Naive thymus-derived CD8-positive, alpha-beta T cell (primary cell): ENCODE data around the gene NFE2L3. TPM values are rescaled to one million over a fixed set of nuclear protein-coding genes. Genes with fewer than 3 reads are reported as not detected.
A peak's percentile ranks its signal among the peaks of the same experiment; 100 is the strongest.
"Not testable (repeated sequence)": the region's sequence is repeated elsewhere in the genome, so short reads cannot be mapped to it uniquely, and the experiment has no call there.

ENCODE experiments used
- ATAC-seq, 2 donors: fragments of 150-1000 bp; cut with Tn5 transposase in 1 of 2; sonication (Bioruptor Pico), chemical (Tn5 transposase) in 1 of 2; 1 replicate in 1 of 2; 2 replicates in 1 of 2; pipeline ENCODE4 v1.10.0; 2021; ENCODE audit warnings: mild to moderate bottlenecking in 2 of 2, moderate library complexity in 2 of 2
- POLR2A ChIA-PET: fragments of 350-600 bp; sonication (Branson Sonifier 250); formaldehyde crosslinking; loops from one replicate; lab custom pipeline; 2021; ENCODE audit warnings: antibody characterized with exemption; lab: Charles Lee
- DNase-seq, 10 donors: peaks; one replicate each; pipeline versions ENCODE4 v3.0.0 to v3.0.0-alpha.2; 2020 to 2022
- H3K27ac Mint-ChIP-seq, 10 donors: one replicate each; pipeline ENCODE4 v1.8.0; 2020 to 2022; ENCODE audit warnings: mild to moderate bottlenecking in 10 of 10, mixed read lengths in 10 of 10, moderate library complexity in 4 of 10, inconsistent platforms in 1 of 10
- H3K27me3 Mint-ChIP-seq, 5 donors: one replicate each; pipeline ENCODE4 v1.8.0; 2021 to 2022; ENCODE audit warnings: mixed read lengths in 5 of 5
- H3K36me3 Mint-ChIP-seq, 3 donors: one replicate each; pipeline ENCODE4 v1.8.0; 2020 to 2022; ENCODE audit warnings: mixed read lengths in 3 of 3, mild to moderate bottlenecking in 2 of 3, inconsistent platforms in 1 of 3
- H3K4me1 Mint-ChIP-seq, 4 donors: one replicate each; pipeline ENCODE4 v1.8.0; 2021 to 2022; ENCODE audit warnings: mixed read lengths in 4 of 4
- H3K4me3 Mint-ChIP-seq, 10 donors: one replicate each; pipeline ENCODE4 v1.8.0; 2020 to 2022; ENCODE audit warnings: mild to moderate bottlenecking in 10 of 10, mixed read lengths in 10 of 10, moderate library complexity in 6 of 10, inconsistent platforms in 1 of 10
- H3K9me3 Mint-ChIP-seq, 9 donors: one replicate each; pipeline ENCODE4 v1.8.0; 2020 to 2022; ENCODE audit warnings: mixed read lengths in 9 of 9, mild to moderate bottlenecking in 3 of 9, inconsistent platforms in 1 of 9, moderate library complexity in 1 of 9
- polyA plus RNA-seq, 3 donors: library from polyadenylated mRNA; unstranded; fragments of 300-500 nt; fragmentation: Illumina TruSeq; gene quantifications; one replicate each; pipeline ENCODE4 v1.2.3, GENCODE V29; 2021
- total RNA-seq, 8 experiments: library from RNA in 2 of 8; stranded (reverse) in 2 of 8; gene quantifications; one replicate each; pipeline ENCODE4 v1.2.3 and lab custom pipeline; 2021 to 2026

The NFE2L3 gene
- total and polyA plus RNA-seq, 5 experiments from 2014 or later, result 1.4 to 4.3 (median 2.9) TPM

GRCh38 chr7:26149391-26149977 is 2.5 kb upstream of the NFE2L3 start:
- no peak for DNase-seq
- peaks cover 0 to 4% (median 0%) of the 10 kb centered on the region in 5 donors for H3K27me3 Mint-ChIP-seq
- no peak overlapping the region for H3K4me3 Mint-ChIP-seq
- H3K4me1 Mint-ChIP-seq, result peaks cover 13 to 30% (median 25%) of the 10 kb centered on the region in 4 donors
- H3K27ac Mint-ChIP-seq, result no peak overlapping the region
- no peak for ATAC-seq
- POLR2A ChIA-PET, result interaction anchor here (4.4 kb wide), 1 partner anchor 50 kb away, joined by 77 read pairs; the partner anchor contains the start of genes CBX3 and HNRNPA2B1
- no peaks in the 10 kb centered on the region for H3K9me3 Mint-ChIP-seq
- no peaks in the 10 kb centered on the region for H3K36me3 Mint-ChIP-seq

DNA sequence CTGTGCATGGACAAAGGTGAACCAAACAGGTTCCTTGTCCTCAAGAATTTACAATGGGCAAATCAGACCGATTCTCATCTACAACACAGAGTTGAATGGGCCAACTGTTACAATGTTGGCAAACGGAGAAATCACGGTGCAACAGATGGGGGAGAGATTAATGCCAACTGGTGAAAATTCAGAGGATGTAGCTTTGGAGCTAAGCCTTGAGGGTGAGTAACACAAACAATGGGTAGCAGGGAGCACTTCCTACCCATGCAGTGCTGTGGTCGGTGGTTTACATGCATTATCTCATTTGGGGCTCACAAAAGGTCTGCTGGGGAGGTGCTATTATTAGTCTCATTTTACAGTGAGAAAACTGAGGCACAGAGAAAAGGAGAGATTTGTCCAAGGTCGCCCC is 902 bp upstream of the NFE2L3 start:
- no peaks in the 10 kb centered on the region for H3K36me3 Mint-ChIP-seq
- DNase-seq, result no peak
- ATAC-seq, result no peak
- H3K9me3 Mint-ChIP-seq, result no peaks in the 10 kb centered on the region
- peak overlapping the region; percentile 73 to 94 (median 90) for H3K4me3 Mint-ChIP-seq
- H3K4me1 Mint-ChIP-seq, result peaks cover 21 to 46% (median 39%) of the 10 kb centered on the region in 4 donors
- peak overlapping the region; percentile 28 to 92 (median 88) for H3K27ac Mint-ChIP-seq
- POLR2A ChIA-PET, result interaction anchor here (0.9 to 4.4 kb wide), 9 partner anchors 26 to 59 kb away, joined by 3 to 77 read pairs (median 7); partner anchors contain the start of genes CBX3 and HNRNPA2B1
- H3K27me3 Mint-ChIP-seq, result peaks cover 0 to under 1% (median 0%) of the 10 kb centered on the region in 5 donors

GRCh38 chr7:26151650-26151952 is 397 bp upstream of the NFE2L3 start:
- no peak for DNase-seq
- Mint-ChIP-seq H3K4me1 (peaks cover 21 to 51% (median 44%) of the 10 kb centered on the region in 4 donors), H3K36me3 (no peaks in the 10 kb centered on the region), H3K27me3 (no peaks in the 10 kb centered on the region), H3K9me3 (no peaks in the 10 kb centered on the region), H3K4me3 (peak overlapping the region; percentile 73 to 94 (median 90)), H3K27ac (peak overlapping the region; percentile 66 to 92 (median 90))
- no peak for ATAC-seq
- POLR2A ChIA-PET, result interaction anchor here (0.6 to 4.4 kb wide), 18 partner anchors 9 to 1027 kb away, joined by 3 to 77 read pairs (median 6); partner anchors contain the start of genes CBX3, CYCS, HNRNPA2B1 and SNX10

DNA sequence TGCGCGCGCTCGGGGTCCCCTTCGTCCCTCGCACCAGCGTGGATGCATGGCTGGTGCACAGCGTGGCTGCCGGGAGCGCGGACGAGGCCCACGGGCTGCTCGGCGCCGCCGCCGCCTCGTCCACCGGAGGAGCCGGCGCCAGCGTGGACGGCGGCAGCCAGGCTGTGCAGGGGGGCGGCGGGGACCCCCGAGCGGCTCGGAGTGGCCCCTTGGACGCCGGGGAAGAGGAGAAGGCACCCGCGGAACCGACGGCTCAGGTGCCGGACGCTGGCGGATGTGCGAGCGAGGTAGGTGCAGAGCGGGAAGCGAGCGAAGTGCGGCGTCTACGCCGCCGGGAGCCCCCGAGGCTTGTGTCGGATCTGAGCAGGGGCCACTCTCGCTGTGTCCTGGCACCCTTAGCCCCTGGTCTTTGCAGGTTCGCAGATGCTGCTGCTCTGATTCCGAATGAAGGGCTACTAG is 813 bp downstream of the NFE2L3 start:
- Mint-ChIP-seq H3K4me3 (peak overlapping the region; percentile 71 to 91 (median 86)), H3K27ac (peak overlapping the region in 9 of 10 donors; percentile 63 to 92 (median 81)), H3K4me1 (peaks cover 21 to 62% (median 47%) of the 10 kb centered on the region in 4 donors)
- not testable (repeated sequence) for H3K36me3 Mint-ChIP-seq, H3K9me3 Mint-ChIP-seq, H3K27me3 Mint-ChIP-seq
- ATAC-seq, result peak; percentile 30 to 52
- POLR2A ChIA-PET, result interaction anchor here (1.0 to 4.4 kb wide), 13 partner anchors 8 to 1028 kb away, joined by 3 to 77 read pairs (median 6); partner anchors contain the start of genes CBX3, CYCS, HNRNPA2B1 and SNX10
- peak in 8 of 10 donors; percentile 10 to 63 (median 38) for DNase-seq

GRCh38 chr7:26153241-26153822 is 1.3 kb downstream of the NFE2L3 start:
- POLR2A ChIA-PET, result interaction anchor here (1.6 to 2.2 kb wide), 3 partner anchors 34 to 55 kb away, joined by 6 to 15 read pairs (median 7); no protein-coding TSS in a partner anchor
- Mint-ChIP-seq H3K36me3 (no peaks in the 10 kb centered on the region), H3K27me3 (no peaks in the 10 kb centered on the region), H3K4me3 (peak overlapping the region; percentile 71 to 91 (median 86)), H3K9me3 (no peaks in the 10 kb centered on the region), H3K27ac (peak overlapping the region; percentile 37 to 92 (median 80)), H3K4me1 (peaks cover 23 to 67% (median 50%) of the 10 kb centered on the region in 4 donors)
- ATAC-seq (no peak), DNase-seq (no peak)

DNA sequence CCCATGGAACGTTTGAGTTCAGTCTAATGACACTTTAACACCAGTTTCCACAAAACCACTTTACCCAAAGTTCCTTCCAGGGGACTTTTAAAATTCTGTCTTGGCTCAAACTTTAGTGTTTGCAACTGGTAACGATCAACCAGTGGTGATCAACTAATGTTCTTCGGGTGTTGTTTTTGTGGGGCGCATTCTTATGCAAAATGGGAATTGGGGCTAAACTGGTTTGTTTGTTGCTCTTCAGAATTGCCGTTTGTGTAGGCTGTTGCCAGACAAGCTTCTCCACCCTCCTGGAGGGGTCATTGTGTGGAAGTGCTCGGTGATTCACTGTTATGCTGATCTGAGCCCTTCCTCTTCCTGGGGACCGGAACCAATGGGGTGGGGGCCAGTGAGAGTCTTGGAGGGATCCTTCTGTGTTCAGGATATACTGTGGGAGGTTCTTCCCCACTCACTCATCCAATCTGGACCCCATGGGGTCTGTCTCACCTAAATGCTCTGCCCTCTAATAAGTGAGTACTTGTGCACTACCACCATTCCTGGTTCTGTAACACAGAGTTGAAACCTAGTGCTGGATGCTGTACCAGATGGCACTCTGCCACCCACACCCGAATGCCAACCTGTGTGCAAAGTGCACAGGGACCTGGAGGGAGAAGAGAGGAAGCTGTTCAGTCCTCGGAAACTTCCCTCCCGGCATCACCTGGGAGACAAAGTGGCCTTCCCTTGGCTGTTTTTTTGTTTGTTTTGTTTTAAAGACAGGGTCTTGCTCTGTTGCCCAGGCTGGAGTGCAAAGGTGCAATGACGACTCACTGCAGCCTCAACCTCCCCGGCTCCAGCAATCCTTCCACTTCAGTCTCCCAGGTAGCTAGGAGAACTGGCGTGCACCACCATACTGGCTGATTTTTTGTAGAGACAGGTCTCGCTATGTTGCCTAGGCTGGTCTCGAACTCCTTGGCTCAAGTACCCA is 2.1 kb downstream of the NFE2L3 start:
- H3K4me3 Mint-ChIP-seq, result peak overlapping the region; percentile 71 to 91 (median 86)
- no peaks in the 10 kb centered on the region for H3K9me3 Mint-ChIP-seq
- no peaks in the 10 kb centered on the region for H3K36me3 Mint-ChIP-seq
- no peak for ATAC-seq
- POLR2A ChIA-PET, result interaction anchor here (0.8 to 2.2 kb wide), 5 partner anchors 25 to 47 kb away, joined by 3 to 8 read pairs (median 3); partner anchors contain the start of gene CBX3
- DNase-seq, result no peak
- peak overlapping the region in 7 of 10 donors; percentile 33 to 82 (median 81) for H3K27ac Mint-ChIP-seq
- no peaks in the 10 kb centered on the region for H3K27me3 Mint-ChIP-seq
- peaks cover 26 to 73% (median 53%) of the 10 kb centered on the region in 4 donors for H3K4me1 Mint-ChIP-seq

GRCh38 chr7:26155531-26156375 is 3.8 kb downstream of the NFE2L3 start:
- Mint-ChIP-seq H3K27ac (peak overlapping the region; percentile 59 to 90 (median 80)), H3K27me3 (no peaks in the 10 kb centered on the region), H3K4me3 (peak overlapping the region; percentile 9 to 72 (median 53)), H3K9me3 (peaks cover 0 to under 1% (median 0%) of the 10 kb centered on the region in 9 donors), H3K4me1 (peaks cover 29 to 75% (median 54%) of the 10 kb centered on the region in 4 donors), H3K36me3 (no peaks in the 10 kb centered on the region)
- POLR2A ChIA-PET, result interaction anchor here (0.7 to 2.2 kb wide), 6 partner anchors 9 to 65 kb away, joined by 3 to 8 read pairs (median 4); partner anchors contain the start of gene HNRNPA2B1
- peak in 1 of 2 donors; percentile 1 for ATAC-seq
- DNase-seq, result peak in 1 of 10 donors; percentile 19

- peaks cover 0 to 3% (median 0%) of the 10 kb centered on the region in 9 donors for H3K9me3 Mint-ChIP-seq
- POLR2A ChIA-PET, result interaction anchor here (0.8 to 2.2 kb wide), 7 partner anchors 11 to 43 kb away, joined by 3 to 8 read pairs (median 4); partner anchors contain the start of gene HNRNPA2B1
- H3K27me3 Mint-ChIP-seq, result no peaks in the 10 kb centered on the region
- peak overlapping the region; percentile 5 to 91 (median 74) for H3K27ac Mint-ChIP-seq
- H3K4me1 Mint-ChIP-seq, result peaks cover 24 to 65% (median 44%) of the 10 kb centered on the region in 4 donors
- ATAC-seq (peak; percentile 37 to 74), DNase-seq (peak in 6 of 10 donors; percentile 37 to 67 (median 52))
- peak overlapping the region in 9 of 10 donors; percentile 9 to 72 (median 54) for H3K4me3 Mint-ChIP-seq
- no peaks in the 10 kb centered on the region for H3K36me3 Mint-ChIP-seq
Measured at GRCh38 chr7:26156451-26157420, 4.7 kb downstream of the NFE2L3 start.

- POLR2A ChIA-PET, result interaction anchor here (0.8 to 1.7 kb wide), 4 partner anchors 10 to 38 kb away, joined by 3 to 6 read pairs (median 3); no protein-coding TSS in a partner anchor
- H3K4me1 Mint-ChIP-seq, result peaks cover 24 to 63% (median 42%) of the 10 kb centered on the region in 4 donors
Measured at GRCh38 chr7:26157520-26158105, 5.6 kb downstream of the NFE2L3 start.

DNA sequence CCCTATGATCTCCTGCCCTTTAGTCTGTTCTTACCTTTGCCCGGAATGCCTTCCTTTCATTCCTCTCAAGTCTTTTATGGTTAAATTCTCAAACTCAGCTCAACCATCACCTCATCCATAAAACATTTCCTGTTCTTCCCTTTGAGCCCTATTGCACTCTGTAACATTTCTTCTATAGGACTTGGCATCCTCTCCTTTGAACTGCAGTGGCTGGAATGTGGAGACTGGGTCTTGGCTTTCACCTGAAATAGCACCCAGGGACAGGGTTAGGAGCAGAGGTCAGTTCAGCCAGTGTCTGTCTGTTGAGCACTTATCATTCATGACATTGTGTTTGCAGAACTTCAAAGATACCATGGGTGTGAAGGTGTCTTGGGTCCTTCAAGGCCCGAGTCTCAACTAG is 7.2 kb downstream of the NFE2L3 start:
- Mint-ChIP-seq H3K4me1 (peaks cover 18 to 50% (median 31%) of the 10 kb centered on the region in 4 donors), H3K27ac (peak overlapping the region in 5 of 10 donors; percentile 0 to 67 (median 4)), H3K4me3 (no peak overlapping the region), H3K27me3 (no peaks in the 10 kb centered on the region), H3K9me3 (peaks cover 0 to 3% (median 0%) of the 10 kb centered on the region in 9 donors), H3K36me3 (no peaks in the 10 kb centered on the region)
- ATAC-seq (no peak), DNase-seq (no peak)
- POLR2A ChIA-PET, result interaction anchor here (0.9 to 1.7 kb wide), 2 partner anchors 33 to 36 kb away, joined by 3 to 6 read pairs; no protein-coding TSS in a partner anchor

More at GRCh38 chr7:26157520-26158105, 5.6 kb downstream of the NFE2L3 start:
- Mint-ChIP-seq H3K9me3 (peaks cover 0 to 3% (median 0%) of the 10 kb centered on the region in 9 donors), H3K27ac (peak overlapping the region in 6 of 10 donors; percentile 9 to 76 (median 26)), H3K27me3 (no peaks in the 10 kb centered on the region), H3K4me3 (peak overlapping the region in 1 of 10 donors; percentile 14), H3K36me3 (no peaks in the 10 kb centered on the region)
- DNase-seq, result no peak
- ATAC-seq, result no peak
